NCI-H2227 (cell line): ENCODE data around the gene ACOT12.
"Not testable (repeated sequence)": the region's sequence is repeated elsewhere in the genome, so short reads cannot be mapped to it uniquely, and the experiment has no call there.

Source experiments
- DNase-seq: peaks from one replicate; lab custom pipeline; 2025; ENCODE audit not compliant: unreplicated experiment; lab: John Stamatoyannopoulos, UW

The ACOT12 gene

DNA sequence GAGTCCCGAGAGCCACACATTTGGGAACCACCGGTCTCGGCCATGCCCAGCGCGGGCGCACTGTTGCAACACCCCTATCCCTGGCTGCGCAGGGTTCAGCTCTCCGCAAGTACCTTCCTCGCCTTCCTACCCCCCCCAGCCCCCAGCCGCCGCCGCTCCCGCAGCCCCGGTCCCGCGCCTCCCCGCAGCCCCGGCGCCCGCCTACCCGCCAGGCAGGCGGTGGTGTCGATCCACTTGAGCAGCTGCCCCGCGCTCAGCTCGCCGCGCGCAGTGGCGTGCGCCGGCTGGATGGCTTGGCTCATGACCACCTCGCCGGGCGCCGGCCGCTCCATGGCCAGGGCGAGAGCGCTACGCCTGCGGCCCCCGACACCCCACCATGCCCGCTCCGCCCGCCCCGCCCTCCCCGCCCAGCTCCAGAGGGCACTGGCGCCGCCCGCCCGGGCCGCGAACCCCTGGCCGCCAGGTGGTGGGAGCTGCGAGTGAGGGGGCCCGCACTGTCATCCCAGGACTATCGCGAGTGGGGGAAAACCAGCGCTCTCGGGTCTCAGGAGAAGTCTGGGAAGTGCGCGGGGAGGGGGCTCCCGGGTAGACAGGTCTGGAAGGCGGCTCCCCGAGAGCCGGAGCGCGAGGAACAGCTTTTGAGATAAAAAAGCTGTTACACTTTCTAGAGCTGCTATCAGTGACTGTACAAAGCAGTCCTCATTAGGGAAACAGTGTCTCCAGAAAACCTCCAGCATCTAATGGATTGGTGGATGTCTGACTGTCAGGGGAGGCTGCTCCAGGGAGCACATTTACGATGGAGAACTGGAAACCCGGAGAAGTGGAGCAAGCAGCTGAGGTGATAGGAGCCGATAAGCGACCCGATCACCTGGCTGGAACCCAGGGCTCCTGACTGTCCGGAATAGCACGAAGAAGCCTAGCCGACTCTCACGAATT, at the start of gene ACOT12:
Gene ACOT12 (minus strand): TSS at position 352 of the 936 bp plus-strand sequence. CDS start 20 bp downstream, at position 332.
- DNase-seq: peak; percentile 23

GRCh38 chr5:81435023-81435422, 41.1 kb upstream of the ACOT12 start:
- no peak for DNase-seq

DNA sequence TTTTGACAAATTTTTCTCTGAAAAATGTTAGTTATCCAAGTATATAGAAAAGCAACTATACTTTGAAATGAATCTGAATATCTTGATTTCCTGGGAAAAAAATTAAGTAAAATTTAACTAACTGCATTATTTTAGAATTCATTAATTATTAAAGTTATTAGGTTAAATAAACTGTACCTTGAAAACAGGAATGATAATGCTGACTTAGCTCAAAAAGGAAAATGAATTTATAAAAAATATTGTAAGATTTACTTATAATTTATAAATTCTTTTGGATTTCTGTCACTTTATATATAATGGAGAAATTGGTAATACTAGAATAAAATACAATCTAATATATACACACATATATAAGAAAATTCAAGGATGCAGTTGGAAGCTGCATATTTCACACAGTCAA, 36.1 kb upstream of the ACOT12 start:
- DNase-seq: no peak

DNA sequence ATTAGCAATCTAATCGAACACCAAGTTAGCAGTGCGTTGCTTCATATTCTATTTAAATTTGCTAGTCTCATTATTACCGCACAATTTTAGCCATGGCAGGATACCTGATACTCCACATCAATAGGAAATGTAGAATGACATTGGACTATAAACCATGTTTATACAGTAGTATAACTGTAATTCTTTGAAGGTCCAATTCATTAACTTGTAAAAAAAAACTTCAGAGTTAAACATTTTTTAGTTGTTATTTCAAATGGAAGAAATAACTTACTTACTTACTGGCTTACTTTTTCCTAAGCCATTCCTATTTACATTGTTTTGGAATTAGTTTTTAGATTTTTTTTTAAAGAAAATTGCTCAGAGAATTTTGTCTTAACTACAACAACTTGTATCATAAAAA, 35.4 kb upstream of the ACOT12 start:
- DNase-seq: no peak

DNA sequence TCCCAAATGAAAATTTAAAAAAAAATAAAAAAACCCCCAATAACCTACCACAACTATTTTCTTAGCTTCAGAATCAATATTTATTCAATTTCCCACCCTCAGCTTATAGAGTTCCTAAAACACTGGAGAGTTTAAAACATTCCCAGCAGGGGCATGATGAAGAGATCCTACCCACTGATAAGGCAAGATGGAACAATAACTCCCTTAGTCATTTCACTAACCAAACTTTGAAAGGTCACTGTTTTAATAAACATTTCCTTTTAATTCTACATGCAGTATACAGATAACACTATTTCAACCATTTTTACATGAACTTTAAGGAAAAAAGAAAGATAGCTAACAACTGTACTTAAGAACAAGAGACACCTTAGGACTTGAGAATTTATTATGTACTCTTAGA, 34.9 kb upstream of the ACOT12 start:
- no peak for DNase-seq

- no peak for DNase-seq
Measured at GRCh38 chr5:81428446-81428845, 34.5 kb upstream of the ACOT12 start.

DNA sequence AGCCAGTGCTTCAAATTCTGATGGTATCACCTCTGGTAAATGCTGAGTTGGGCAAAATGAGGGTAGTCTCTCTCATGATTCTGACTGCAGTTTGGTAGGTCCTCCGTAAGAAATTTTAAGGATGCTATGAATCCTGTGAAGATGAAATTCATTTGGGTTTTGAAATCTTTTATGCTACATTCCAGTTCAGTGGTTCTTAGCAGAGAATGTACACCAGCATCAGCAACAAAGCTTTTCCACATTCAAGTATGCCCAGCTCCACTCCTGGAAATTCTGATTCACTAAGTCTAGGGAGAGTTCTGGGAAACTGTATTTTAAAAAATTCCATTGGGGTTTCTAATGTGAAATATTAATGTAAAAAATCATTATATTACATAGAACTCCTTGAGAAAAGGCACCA, 33.6 kb upstream of the ACOT12 start:
- no peak for DNase-seq

GRCh38 chr5:81426359-81427030, 32.6 kb upstream of the ACOT12 start:
- DNase-seq: no peak

GRCh38 chr5:81425569-81425968, 31.6 kb upstream of the ACOT12 start:
- peak; percentile 50 for DNase-seq

DNA sequence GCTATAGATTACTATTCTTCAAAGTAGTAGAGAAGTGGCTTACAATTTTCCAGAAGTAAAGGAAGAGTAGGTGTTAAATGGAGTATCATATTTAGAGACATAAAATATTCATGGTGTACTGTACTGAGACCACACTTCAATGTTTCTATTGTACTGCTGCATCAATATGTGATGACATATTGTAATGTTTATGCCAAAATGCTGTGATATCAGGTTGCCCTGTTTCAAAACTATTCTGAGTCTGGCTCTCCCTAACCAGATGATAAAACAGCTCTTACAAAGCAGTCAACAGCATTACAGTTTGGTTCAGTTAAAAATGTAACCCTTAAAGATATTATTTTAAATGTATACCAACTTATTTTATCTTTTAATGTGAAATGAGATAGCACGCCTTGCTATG, 30.8 kb upstream of the ACOT12 start:
- no peak for DNase-seq

DNA sequence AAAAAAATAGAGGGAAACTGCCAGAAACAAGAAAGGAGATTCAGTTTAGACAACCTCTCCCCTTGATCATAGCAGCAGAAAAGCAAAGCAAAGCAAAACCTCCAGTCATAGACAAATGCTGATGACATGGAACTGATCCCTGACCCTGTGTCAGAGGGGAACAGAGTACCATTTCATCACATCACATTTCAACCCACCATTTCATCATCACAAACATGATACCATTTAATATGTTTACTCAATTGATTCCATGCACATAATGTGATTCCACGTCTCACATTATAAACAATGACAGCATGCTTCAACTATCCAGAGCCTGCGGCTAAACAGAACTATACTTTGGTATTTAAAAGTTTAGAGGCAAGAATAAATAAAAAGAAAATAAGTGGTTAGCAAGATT, 28.7 kb upstream of the ACOT12 start:
- no peak for DNase-seq

GRCh38 chr5:81420039-81420667, 26.2 kb upstream of the ACOT12 start:
- DNase-seq: no peak

GRCh38 chr5:81418606-81419005, 24.7 kb upstream of the ACOT12 start:
- no peak for DNase-seq

DNA sequence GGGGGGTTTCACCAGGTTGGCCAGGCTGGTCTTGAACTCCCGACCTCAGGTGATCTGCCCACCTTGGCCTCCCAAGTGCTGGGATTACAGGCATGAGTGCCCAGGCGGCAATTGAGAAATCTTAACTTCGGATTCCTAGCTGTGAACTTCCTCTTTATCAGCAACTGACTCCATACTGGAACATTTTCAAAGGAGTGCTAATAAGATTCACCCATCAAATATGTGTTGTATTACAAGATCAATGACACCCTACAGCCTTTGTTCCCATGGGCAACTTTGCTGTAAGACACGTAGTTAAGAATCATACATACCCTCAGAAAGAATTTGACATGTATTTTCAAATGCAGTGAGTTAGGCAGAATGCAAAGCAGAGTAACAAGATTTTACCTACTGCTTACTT, 23.1 kb upstream of the ACOT12 start:
- DNase-seq: no peak

DNA sequence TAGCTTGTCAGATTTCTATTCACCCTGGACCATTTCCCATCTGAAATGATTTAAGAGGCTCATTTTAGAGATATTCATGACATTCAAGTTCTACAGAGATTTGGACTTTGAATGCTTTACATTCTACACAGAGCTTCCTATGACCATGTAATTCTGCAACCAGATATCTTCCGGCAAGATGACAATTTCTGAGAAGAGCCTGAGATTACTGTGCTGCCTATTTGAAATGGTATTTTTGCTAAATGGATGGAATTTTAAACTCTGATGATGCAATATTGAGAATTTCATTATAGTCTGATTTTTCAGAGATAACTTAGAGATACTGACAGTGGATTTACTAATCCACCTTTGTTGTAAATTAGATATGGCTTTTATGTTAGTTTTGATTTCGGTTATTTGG, 16.0 kb upstream of the ACOT12 start:
- no peak for DNase-seq

- no peak for DNase-seq
Measured at GRCh38 chr5:81409361-81409760, 15.4 kb upstream of the ACOT12 start.

GRCh38 chr5:81408496-81408895, 14.6 kb upstream of the ACOT12 start:
- DNase-seq: no peak

GRCh38 chr5:81407811-81408210, 13.9 kb upstream of the ACOT12 start:
- not testable (repeated sequence) for DNase-seq

DNA sequence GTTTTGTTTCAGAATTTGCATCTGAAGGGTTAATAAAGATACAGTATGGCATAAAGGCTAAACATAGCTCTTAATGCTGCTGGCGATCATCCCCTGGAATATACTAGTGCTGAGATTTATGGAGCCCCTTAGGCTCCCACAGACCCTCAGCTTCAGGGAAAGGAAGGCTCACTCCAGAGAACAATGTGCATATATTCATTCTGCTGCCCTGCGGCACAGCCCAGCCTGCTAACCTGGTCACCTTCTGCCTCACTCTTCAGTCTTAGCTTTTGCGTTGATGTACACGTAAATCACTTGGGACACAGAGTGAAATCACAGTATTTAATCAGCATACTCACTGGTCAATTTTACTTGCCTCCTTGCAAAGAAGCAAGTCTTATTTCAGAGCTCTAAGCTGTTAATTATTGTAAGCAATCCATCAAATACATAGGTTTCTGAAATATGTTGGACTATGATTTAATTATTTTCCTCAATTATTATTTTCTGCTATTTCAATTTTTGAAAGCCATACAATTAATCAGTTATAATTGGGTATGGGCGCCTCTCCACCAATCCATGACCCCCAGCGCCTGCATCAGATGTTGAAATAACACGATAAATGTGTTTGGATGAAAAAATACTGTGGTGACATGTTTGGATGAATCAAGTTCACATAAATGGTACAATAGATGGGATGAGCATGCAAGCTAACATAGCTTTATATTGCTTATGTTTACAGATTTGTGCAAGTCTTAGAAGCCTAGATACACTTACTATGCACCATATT, 11.4 kb upstream of the ACOT12 start:
- DNase-seq: no peak

DNA sequence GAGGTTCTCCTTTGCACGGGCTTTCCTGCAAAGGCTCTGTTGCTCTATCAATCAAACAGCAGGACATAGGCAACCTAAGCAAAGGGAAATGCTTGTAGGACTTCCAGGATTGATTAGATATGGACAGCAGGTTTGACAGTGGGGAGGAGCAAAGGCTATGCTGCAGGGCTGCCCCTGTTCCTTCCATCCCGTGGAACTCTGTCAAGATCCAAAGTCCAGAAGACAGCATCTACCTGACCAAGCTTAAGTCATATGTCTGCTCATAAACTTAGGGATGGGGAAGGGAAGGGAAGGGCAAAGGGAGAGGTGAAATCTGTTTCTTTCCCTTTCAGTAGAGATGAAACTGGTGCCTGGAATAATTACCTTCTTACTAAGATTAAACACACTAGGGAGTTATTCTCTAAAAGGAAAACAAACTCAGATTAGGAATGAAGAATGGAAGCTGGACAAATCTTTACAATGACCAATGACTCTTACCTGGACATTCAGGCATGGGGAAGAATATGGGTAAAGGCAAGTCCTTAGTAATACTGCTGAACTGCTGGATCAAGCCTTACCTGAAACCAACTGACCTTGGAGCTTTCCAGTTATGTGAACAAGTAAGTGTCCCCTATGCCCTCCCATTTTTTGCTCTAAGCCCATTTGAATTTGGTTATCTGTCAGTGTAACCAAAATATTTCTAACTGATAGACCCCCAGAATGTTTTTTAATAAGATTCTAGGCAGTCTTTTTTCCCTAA, 8.4 kb upstream of the ACOT12 start:
- no peak for DNase-seq
